ENCODE data around the gene TRAM2. TPM values are rescaled to one million over a fixed set of nuclear protein-coding genes. Genes with fewer than 3 reads are reported as not detected.

TRAM2 gene
- polyA plus RNA-seq, 4 donors, result 34.7 to 48.5 (median 46.5) TPM

- no peak for DNase-seq (ENCODE audit: low read depth in 4 of 4, low spot score in 3 of 4)
Observed at GRCh38 chr6:52513464-52513863, 63.4 kb downstream of the TRAM2 start.

GRCh38 chr6:52512199-52512598 lies 64.7 kb downstream of the TRAM2 start:
- no peak for DNase-seq (ENCODE audit: low read depth in 4 of 4, low spot score in 3 of 4)

GRCh38 chr6:52511572-52512151 lies 65.2 kb downstream of the TRAM2 start:
- DNase-seq (ENCODE audit: low read depth in 4 of 4, low spot score in 3 of 4), result no peak

- no peak for DNase-seq (ENCODE audit: low read depth in 4 of 4, low spot score in 3 of 4)
Observed at GRCh38 chr6:52511163-52511562, 65.7 kb downstream of the TRAM2 start.

- DNase-seq (ENCODE audit: low read depth in 4 of 4, low spot score in 3 of 4), result no peak
Observed at GRCh38 chr6:52510213-52510562, 66.7 kb downstream of the TRAM2 start.

GRCh38 chr6:52509281-52510212 lies 67.3 kb downstream of the TRAM2 start:
- DNase-seq (ENCODE audit: low read depth in 4 of 4, low spot score in 3 of 4), result no peak

GRCh38 chr6:52508261-52508739 lies 68.6 kb downstream of the TRAM2 start:
- DNase-seq (ENCODE audit: low read depth in 4 of 4, low spot score in 3 of 4), result no peak

GRCh38 chr6:52507557-52508260 lies 69.2 kb downstream of the TRAM2 start:
- no peak for DNase-seq (ENCODE audit: low read depth in 4 of 4, low spot score in 3 of 4)

GRCh38 chr6:52506476-52506875 lies 70.4 kb downstream of the TRAM2 start:
- no peak for DNase-seq (ENCODE audit: low read depth in 4 of 4, low spot score in 3 of 4)

GRCh38 chr6:52505726-52506409 lies 71.0 kb downstream of the TRAM2 start:
- DNase-seq (ENCODE audit: low read depth in 4 of 4, low spot score in 3 of 4), result no peak

- no peak for DNase-seq (ENCODE audit: low read depth in 4 of 4, low spot score in 3 of 4)
Observed at GRCh38 chr6:52504782-52505136, 72.1 kb downstream of the TRAM2 start.

GRCh38 chr6:52503851-52504781 lies 72.7 kb downstream of the TRAM2 start:
- no peak for DNase-seq (ENCODE audit: low read depth in 4 of 4, low spot score in 3 of 4)

GRCh38 chr6:52503323-52503747 lies 73.5 kb downstream of the TRAM2 start:
- no peak for DNase-seq (ENCODE audit: low read depth in 4 of 4, low spot score in 3 of 4)

GRCh38 chr6:52502306-52503029 lies 74.4 kb downstream of the TRAM2 start:
- DNase-seq (ENCODE audit: low read depth in 4 of 4, low spot score in 3 of 4), result no peak

GRCh38 chr6:52500238-52501129 lies 76.4 kb downstream of the TRAM2 start:
- DNase-seq (ENCODE audit: low read depth in 4 of 4, low spot score in 3 of 4), result no peak

- DNase-seq (ENCODE audit: low read depth in 4 of 4, low spot score in 3 of 4), result no peak
Observed at GRCh38 chr6:52499681-52500236, 77.1 kb downstream of the TRAM2 start.

- DNase-seq (ENCODE audit: low read depth in 4 of 4, low spot score in 3 of 4), result no peak
Observed at GRCh38 chr6:52499026-52499425, 77.8 kb downstream of the TRAM2 start.

- DNase-seq (ENCODE audit: low read depth in 4 of 4, low spot score in 3 of 4), result no peak
Observed at GRCh38 chr6:52498538-52499017, 78.3 kb downstream of the TRAM2 start.

All from left renal pelvis (tissue), 4 donors.